ENCODE measurements around the gene FBXO21. TPM values are rescaled to one million over a fixed set of nuclear protein-coding genes. Genes with fewer than 3 reads are reported as not detected.
"Not testable (repeated sequence)": the region's sequence is repeated elsewhere in the genome, so short reads cannot be mapped to it uniquely, and the experiment has no call there.

Gene FBXO21
- total and polyA plus RNA-seq, 2 experiments from 2014 or later: 32.3 to 43.9 TPM

GRCh38 chr12:117187421-117187820 is 2.8 kb downstream of the FBXO21 start:
- in situ Hi-C loops (cut with MboI): no loop called here
- Histone ChIP-seq H3K9ac (no peak overlapping the region), H3K4me1 (ENCODE audit: insufficient read depth) (0 out of 2 replicates have a peak, but pooled peaks cover 8% of the 10 kb centered on the region), H2AFZ (no peak overlapping the region), H3K27ac (no peak overlapping the region), H3K4me2 (ENCODE audit: unreplicated experiment) (no peak overlapping the region), H3K27me3 (replicated peaks; ENCODE audit: insufficient read depth) (no peaks in the 10 kb centered on the region), H3K4me3 (no peak overlapping the region), H3K9me3 (ENCODE audit: low read depth) (no peaks in the 10 kb centered on the region), H3K9me2 (ENCODE audit: insufficient read depth) (no peaks in the 10 kb centered on the region), H3K36me3 (ENCODE audit: low read depth) (peaks cover 27% of the 10 kb centered on the region; the same call in 1 of the 2 replicates), H4K20me1 (ENCODE audit: insufficient read depth) (no peaks in the 10 kb centered on the region), H3F3A (ENCODE audit: insufficient read depth) (no peaks in the 10 kb centered on the region), H3K79me2 (ENCODE audit: insufficient read depth) (peaks cover 37% of the 10 kb centered on the region)
- TF ChIP-seq EZH2 (IDR thresholded peaks at IDR 0.05; ENCODE audit: insufficient read depth, poor library complexity, severe bottlenecking): no peak
- TF ChIP-seq EZH2phosphoT487 (IDR thresholded peaks at IDR 0.05; ENCODE audit: insufficient read depth, low read depth): no peak
- no peak for DNase-seq
- 81 to 88% methylated on average over 4 of the region's 4 CpGs for WGBS, 2 experiments (ENCODE audit: low coverage in 1 of 2, low lambda C conversion rate in 2 of 2, missing lambda C conversion rate in 2 of 2)

DNA sequence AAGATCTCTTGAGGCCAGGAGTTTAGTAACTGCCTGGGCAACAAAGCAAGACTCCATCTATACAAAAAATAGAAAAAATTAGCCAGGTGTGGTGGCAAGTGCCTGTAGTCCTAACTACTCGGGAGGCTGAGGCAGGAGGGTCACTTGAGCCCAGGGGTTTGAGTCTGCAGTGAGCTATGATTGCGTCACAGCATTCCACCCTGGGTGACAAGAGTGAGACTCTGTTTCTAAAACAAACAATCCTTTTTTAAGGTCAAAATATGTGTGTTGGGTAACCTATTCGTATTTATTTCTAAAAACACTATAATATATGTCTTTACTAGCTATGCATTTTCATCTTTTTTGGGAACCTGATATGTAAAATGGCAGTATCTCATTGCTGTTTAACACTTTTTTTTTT is 7.4 kb downstream of the FBXO21 start:
- Histone ChIP-seq H3K9me3 (ENCODE audit: low read depth) (no peaks in the 10 kb centered on the region), H3F3A (ENCODE audit: insufficient read depth) (no peaks in the 10 kb centered on the region), H3K4me1 (ENCODE audit: insufficient read depth) (no peaks in the 10 kb centered on the region), H4K20me1 (ENCODE audit: insufficient read depth) (no peaks in the 10 kb centered on the region), H3K36me3 (ENCODE audit: low read depth) (peaks cover 27% of the 10 kb centered on the region; the same call in 1 of the 2 replicates), H3K79me2 (ENCODE audit: insufficient read depth) (peaks cover 17% of the 10 kb centered on the region), H3K9me2 (ENCODE audit: insufficient read depth) (no peaks in the 10 kb centered on the region), H3K9ac (no peak overlapping the region), H2AFZ (no peak overlapping the region), H3K4me3 (no peak overlapping the region), H3K4me2 (ENCODE audit: unreplicated experiment) (no peak overlapping the region), H3K27me3 (replicated peaks; ENCODE audit: insufficient read depth) (no peaks in the 10 kb centered on the region), H3K27ac (no peak overlapping the region)
- 94 to 96% methylated on average over 3 of the region's 3 CpGs for WGBS, 2 experiments (ENCODE audit: low coverage in 1 of 2, low lambda C conversion rate in 2 of 2, missing lambda C conversion rate in 2 of 2)
- in situ Hi-C loops (cut with MboI): no loop called here
- TF ChIP-seq EZH2 (IDR thresholded peaks at IDR 0.05; ENCODE audit: insufficient read depth, poor library complexity, severe bottlenecking) (no peak), EZH2phosphoT487 (IDR thresholded peaks at IDR 0.05; ENCODE audit: insufficient read depth, low read depth) (no peak)
- DNase-seq: no peak

GRCh38 chr12:117181468-117181843 is 8.8 kb downstream of the FBXO21 start:
- H3K4me3 ChIP-seq; H3K4me1 ChIP-seq (ENCODE audit: insufficient read depth); H2AFZ ChIP-seq; in situ Hi-C loops (cut with MboI); H3K4me2 ChIP-seq (ENCODE audit: unreplicated experiment); H4K20me1 ChIP-seq (ENCODE audit: insufficient read depth); H3K9me2 ChIP-seq (ENCODE audit: insufficient read depth); DNase-seq; H3F3A ChIP-seq (ENCODE audit: insufficient read depth); H3K27ac ChIP-seq; H3K9me3 ChIP-seq (ENCODE audit: low read depth); H3K79me2 ChIP-seq (ENCODE audit: insufficient read depth); H3K27me3 ChIP-seq (replicated peaks; ENCODE audit: insufficient read depth); H3K9ac ChIP-seq: not testable (repeated sequence)
- peaks cover 31% of the 10 kb centered on the region; the same call in 1 of the 2 replicates for H3K36me3 ChIP-seq (ENCODE audit: low read depth)
- WGBS, 2 experiments (ENCODE audit: low coverage in 1 of 2, low lambda C conversion rate in 2 of 2, missing lambda C conversion rate in 2 of 2): 99% methylated on average over 8 of the region's 8 CpGs

- no peaks in the 10 kb centered on the region for H4K20me1 ChIP-seq (ENCODE audit: insufficient read depth)
- H3K36me3 ChIP-seq (ENCODE audit: low read depth): peaks cover 29% of the 10 kb centered on the region; the same call in 1 of the 2 replicates
- H3K27me3 ChIP-seq (replicated peaks; ENCODE audit: insufficient read depth): no peaks in the 10 kb centered on the region
- in situ Hi-C loops (cut with MboI): no loop called here
- TF ChIP-seq EZH2 (IDR thresholded peaks at IDR 0.05; ENCODE audit: insufficient read depth, poor library complexity, severe bottlenecking) (no peak), EZH2phosphoT487 (IDR thresholded peaks at IDR 0.05; ENCODE audit: insufficient read depth, low read depth) (no peak)
- H3K79me2 ChIP-seq (ENCODE audit: insufficient read depth): no peaks in the 10 kb centered on the region
- no peak for DNase-seq
- 88 to 90% methylated on average over 4 of the region's 4 CpGs for WGBS, 2 experiments (ENCODE audit: low coverage in 1 of 2, low lambda C conversion rate in 2 of 2, missing lambda C conversion rate in 2 of 2)
- H3K9me3 ChIP-seq (ENCODE audit: low read depth): no peaks in the 10 kb centered on the region
- no peak overlapping the region for H3K27ac ChIP-seq
- H3K9me2 ChIP-seq (ENCODE audit: insufficient read depth): no peaks in the 10 kb centered on the region
- H3F3A ChIP-seq (ENCODE audit: insufficient read depth): no peaks in the 10 kb centered on the region
- H3K9ac ChIP-seq: no peak overlapping the region
- H3K4me2 ChIP-seq (ENCODE audit: unreplicated experiment): no peak overlapping the region
- H2AFZ ChIP-seq: no peak overlapping the region
- no peaks in the 10 kb centered on the region for H3K4me1 ChIP-seq (ENCODE audit: insufficient read depth)
- no peak overlapping the region for H3K4me3 ChIP-seq
These were observed 9.4 kb downstream of the FBXO21 start for GRCh38 chr12:117180758-117181467.
